CD4-positive, alpha-beta T cell treated with Interferon gamma for 1 hour (primary cell): ENCODE data around the gene HOXB13.
"Not testable (repeated sequence)": the region's sequence is repeated elsewhere in the genome, so short reads cannot be mapped to it uniquely, and the experiment has no call there.

Experiments used
- DNase-seq: peaks from one replicate; pipeline ENCODE4 v3.0.0-alpha.2; 2020

Gene HOXB13

DNA sequence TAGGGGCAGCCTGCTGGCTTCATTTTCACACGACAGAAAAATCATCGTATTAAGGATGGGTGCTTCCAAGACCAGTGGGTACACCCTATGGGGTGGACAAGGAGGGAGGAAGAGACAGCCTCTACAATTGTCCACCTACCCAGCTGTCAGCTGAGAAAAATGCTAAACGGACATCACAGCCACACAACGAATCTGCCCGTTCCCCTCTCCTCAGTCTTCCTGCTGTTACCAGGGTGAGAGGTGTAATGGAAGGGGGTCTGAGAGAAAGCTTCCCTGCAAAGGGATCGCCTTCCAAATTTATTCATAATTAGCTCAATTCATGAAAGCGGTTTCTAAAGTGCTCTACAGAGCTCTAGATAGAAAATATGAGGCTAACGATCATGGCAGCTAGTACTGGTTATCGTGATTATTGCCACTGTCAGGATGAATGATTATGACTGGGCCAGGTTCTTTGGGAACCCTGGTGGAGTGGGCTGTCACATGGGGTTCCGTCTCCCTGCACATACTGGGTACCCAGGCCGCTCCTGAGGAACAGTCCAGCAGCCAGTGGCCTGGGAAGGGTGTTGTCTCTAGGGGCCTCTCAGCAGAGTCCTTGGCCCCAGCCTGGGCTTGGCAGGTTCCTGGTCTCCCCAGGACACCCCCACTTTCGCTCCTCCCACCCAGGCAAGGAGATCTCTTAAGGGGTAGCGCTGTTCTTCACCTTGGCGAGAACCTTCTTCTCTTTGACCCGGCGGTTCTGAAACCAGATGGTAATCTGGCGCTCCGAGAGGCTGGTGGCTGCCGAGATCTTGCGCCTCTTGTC lies 2.2 kb downstream of the HOXB13 start:
- DNase-seq: no peak

DNA sequence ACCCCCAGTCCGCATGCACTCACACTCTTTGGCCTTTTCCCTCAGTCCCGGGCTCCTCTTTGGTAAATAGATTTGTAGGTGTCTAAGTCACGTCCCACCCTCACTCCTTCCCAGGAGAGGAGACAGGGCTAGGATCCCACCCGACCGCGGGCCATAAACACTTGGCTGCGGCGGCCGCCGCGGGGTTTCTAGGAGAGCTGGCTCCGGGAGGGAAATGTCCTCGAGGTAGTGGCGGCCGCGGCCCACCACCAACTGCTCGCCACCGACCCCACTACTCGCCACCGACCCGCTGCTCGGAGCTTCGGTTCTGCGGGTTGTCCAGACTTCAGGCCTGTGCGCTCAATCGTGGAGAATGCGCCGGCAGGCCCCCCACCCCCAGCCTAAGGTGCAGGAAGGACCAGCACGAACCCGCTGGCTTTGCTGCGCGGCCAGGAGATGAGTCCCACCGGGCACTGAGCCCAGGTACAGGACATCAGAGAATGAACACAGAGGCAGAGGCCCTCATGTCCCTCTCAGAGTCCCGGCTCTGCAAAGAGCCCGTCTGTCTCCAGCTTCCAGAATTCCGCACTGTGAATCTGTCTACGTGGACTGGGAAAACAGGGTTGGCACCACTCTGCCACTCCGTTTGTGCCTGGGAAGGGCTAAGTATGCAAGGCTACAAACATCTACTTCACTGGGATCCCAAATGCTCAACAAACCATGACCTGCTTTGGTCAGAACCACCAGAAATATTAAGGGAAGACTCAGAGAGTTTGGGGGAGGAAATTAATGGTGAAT lies 3.1 kb downstream of the HOXB13 start:
- DNase-seq: no peak

DNA sequence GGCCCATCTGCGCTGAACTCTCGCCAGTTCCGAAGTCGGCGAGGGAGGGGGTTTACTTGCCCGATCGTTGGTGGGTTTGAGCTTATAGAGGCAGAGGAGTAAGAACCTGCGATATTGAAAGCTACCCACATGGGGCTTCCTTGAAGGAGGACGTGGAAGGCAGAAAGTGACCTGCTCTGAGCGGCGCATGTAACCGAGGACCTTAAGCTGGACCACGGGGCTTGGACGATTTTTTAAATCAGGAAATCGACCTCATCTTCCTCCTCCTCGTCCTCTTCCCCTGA lies 3.6 kb downstream of the HOXB13 start:
- DNase-seq: no peak

DNA sequence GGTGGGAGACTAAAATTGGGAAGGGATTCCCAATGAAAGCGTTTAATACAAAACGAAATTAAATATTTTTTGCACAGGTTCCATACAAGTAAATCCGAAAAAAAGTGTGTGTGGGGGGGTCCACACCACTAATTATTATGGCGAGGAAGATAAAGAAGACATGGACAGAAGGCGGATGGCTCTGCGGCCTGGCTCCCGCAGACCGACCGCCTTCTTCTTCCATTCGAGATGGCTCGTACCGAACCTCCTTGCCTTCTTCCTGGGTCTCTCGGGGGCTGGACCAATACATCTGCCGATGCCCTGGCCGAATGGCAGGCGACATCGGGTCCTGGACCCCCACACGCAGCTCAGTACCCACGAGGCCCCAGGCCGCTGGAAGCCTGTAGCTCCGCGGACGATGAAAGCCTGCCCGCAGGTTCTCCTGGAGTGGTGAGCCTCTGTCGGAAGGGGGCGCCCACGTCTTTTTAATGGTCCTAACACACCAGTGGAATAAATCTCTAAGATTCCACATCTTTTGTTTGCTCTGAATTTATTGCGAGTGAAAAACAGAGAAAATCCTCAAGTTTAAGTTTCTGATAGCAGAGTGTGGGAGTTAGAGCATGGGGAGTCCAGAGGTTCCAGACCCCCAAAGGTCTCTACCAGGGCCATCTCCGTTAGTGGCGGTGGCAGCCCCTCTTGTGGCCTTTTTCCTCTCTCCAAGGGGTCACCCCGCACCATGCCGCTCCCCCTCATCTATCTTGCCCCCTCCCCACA lies 4.1 kb downstream of the HOXB13 start:
- peak; percentile 65 for DNase-seq

DNA sequence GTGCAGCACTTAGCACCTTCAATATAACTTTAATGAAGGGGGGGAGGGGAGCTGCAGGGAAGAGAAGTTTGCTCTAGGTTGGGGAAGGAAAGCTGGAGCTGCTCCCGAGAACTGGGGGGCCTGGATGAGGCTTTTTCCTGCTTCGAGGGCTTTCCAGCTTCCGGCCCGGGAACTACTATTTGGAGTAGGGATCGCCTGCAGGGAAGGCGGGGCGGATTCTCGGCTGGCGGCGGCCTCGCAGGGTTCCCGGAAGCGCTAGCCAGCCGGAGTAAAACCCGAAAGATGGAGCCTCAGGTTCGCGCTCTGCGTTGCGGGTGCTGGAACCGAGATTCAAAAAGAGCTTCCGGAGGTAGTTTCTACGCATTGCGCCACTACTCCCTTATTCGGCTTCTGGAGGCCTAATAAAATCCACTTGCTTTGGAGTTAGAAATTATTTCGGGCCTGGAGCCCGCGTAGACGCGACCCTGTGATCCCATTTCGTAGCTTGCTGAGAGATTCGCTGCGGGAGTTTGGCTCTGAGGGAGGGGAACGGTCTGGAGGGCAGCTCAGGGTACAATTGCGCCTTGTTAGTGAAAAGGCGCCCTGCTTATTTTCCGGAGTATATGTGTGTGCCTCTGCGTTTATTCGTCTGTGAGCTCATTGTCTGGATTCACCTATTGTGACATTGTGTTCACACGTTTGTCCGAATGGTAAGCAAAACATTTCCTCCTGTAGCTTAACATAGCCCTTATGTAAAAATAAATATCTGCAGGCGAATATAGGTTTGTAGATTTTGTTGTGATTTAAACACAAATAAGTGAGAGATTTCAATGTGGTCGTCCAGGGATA lies 4.9 kb downstream of the HOXB13 start:
- DNase-seq: no peak

DNA sequence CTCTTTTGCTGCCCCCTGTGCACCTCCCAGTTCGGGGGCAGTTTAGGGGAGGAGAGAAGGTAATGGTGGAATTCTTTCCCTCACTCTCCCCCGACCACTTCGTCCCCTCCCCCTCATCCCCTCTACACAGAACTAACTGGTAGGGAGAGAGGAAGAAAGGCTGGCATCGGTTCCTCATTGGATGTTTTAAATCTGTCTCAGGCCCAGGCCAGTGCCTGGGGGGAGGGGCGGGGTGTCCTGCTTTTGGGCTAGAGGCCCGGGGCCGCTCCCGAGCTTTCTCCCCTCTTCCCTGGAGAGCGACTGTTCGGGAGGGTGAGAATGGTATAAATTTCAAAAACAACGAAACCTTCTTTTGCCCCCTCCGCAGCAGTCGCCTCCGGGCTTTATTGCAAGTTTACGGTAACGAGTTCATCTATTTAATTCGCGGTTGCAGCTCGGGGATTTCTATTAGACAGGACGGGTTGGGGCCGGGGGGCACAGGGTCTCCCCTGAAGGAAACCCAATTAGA lies 5.6 kb downstream of the HOXB13 start, which contains the start of gene PRAC2:
Gene PRAC2 (plus strand): TSS at position 271 of the 508 bp plus-strand sequence. CDS start 1,226 bp downstream, outside the sequence.
- DNase-seq: no peak

DNA sequence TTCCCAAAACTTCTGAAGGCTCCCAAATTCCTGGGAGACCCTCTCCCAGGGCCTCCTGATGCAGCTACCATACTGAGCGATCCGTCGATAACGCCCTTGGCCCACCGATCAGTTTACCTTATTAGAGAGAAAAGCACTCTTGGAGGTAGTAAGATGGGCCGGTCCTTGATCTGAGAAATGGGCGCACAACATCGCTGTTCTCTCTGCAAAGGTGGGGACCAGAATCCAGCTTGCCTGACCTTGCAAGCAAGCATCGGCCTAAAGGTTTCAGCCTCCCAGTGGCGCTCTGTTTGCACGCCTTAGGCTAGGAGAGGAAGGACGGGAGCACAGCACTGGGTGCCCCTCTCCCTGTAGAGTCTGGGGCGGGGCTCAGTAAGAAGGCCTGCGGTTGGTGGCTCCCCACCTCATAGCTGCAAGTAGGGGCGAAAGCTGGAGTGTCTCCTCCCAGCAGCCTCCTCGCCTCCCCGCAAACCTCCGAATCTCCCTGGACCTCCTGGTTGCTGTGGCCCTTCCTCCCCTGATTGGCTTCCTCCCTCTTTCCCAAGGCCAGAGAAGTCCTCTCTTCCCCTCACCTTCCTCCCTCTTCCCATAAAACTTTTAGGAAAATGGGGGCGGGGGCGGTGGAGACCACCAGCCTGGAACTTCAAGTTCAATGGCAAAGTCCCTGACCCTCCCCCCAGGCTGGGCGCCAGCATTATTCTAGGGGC lies 6.2 kb downstream of the HOXB13 start, which contains the start of gene PRAC1:
Gene PRAC1 (minus strand): TSS at position 318 of the 707 bp plus-strand sequence. CDS start 126 bp downstream, at position 192.
- DNase-seq: no peak

DNA sequence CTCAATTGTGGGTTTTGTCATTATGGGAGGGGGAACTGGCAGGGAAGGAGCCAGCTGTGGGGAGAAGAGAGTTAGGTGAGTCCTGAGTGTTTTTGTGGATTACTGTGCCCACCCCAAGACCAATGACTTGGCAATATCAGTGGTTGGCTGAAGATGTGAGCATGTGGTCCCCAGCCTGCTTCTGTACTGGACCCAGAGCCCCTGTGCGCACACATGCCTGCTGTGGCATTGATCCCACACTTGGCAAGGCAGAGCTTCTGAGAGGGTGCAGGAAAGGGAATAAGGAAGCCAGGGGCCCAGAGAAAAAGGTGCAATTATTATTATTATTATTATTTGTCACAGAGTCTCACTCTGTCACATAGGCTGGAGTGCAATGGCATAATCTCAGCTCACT lies 7.5 kb downstream of the HOXB13 start:
- no peak for DNase-seq

DNA sequence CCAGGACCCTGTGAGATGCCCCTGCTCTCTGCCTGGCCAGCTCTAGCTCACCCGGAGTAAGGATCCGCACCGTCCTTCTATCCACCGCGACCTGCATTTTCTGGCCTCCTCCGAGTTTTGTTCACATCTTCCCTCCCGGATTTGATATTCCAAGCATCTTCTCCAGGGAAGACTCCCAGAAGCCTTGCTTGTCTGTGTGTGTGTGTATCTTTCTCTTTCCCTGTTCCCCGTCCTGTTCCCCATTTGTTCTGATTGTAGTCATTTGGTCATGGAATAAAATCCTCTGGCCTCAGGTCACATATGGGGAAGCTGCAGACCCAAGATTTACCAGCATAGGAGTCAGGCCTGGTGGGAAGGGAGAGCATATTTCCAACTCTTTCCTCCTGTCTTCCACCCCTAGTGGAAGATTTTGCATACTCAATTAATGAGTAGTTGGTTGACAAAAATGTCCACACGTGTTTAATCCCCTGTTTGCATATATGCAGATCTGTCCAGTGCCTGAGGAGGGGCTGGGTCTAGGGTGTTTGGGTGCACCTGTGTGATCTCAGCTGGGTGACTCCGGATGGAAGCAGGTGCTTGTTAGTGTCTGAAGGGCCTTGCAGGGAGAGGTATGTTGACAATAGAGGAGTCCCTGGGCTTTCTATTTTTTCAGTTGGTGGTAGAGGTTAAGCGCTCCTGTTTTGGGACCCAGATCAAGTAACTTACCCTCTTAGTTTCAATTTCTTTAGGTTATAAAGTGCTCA lies 8.1 kb downstream of the HOXB13 start:
- DNase-seq: no peak

DNA sequence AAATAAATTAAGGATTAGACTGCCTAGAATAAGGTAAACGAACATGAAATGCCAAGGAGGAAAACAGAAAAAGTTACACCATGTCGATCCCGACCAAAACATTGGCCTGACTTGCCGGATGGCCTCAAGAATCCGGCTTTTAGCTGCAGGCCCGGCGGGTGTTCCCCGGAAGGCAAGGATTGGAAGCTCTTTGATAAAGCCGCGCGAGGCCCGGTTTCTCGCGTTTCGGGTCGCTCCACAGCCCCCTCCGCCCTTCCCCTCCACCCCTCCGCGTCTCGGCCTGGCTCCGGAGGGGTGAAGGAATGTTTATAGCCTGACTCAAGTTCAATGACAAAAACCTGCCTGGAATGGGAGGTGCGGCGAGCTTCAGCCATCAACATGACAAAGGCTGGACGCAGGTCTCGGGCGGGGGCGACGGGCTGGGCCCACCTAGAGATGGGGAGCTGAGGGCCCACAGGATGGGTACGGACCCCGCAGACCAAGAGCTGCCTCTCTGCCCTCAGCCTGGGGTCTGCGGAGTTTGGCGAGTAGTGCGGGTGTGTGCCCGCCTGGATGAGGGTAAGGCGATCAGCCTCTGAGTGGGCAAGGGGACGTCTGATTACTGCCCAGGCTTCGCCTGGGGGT lies 8.8 kb downstream of the HOXB13 start:
- no peak for DNase-seq

DNA sequence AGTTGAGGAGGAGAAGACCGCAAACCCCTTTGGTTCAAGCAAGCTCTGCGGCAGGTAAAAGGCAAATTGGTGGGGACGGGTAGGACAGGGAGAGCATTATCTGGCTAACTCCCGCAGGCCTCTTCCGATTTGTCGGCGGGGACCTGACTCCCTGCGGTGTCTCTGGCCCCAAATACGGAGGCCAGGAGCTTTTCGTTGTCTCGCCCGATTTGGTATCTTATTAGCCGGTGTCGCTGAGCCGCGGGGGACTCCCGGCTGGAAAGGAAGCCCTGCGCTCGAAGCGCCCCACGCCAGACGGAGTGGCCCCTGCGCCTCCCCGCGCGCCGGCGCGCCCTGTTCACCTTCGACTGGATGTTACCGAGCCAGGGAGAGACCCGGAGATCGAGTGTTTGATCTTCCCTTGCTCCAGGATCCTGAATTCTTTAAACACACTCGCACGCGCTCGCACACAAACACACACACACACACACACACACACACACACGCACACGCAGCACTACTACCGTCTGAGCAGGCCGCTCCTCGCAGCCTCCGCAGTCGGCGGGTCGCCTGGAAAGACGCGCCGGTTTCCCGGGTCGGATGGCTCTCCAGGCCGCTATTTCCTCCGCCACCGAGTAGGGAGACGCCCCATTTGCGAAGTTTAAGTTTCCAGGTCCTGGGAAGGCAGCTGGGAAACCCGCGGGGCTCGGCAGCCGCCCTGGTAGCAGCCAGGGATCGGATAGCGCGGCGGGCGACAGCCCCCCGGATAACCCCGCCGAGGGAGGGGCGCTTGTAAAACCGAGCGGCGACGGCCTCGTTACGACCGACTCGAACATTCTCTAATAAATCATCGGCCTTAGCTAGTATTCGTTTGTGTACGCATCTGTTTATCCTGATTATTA lies 9.5 kb downstream of the HOXB13 start:
- no peak for DNase-seq

DNA sequence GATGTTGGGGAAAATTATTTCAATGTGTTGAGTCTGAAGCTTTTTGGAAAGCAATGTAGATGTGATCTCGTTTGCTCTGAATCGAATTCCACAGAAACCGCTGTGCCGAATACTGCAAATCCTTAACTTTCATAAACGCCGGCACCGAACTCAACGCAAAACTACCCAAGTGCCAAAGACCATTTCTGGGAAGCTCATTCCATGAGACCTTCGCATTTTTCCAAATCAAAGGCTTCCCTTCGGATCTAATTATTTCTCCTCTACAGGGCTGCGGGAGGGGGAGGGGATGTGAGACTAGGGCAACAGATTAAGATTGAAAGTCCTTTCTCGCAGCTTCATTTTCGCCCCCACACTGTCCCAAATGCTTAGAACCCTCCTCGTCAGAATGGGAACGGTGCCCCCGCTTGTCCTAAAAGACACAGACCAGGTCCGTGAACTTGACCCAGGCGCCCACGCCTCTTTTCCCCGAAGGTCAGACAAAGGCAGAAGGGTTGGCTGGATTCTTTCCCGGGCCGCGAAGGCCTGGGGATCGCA lies 10.3 kb downstream of the HOXB13 start:
- DNase-seq: no peak

DNA sequence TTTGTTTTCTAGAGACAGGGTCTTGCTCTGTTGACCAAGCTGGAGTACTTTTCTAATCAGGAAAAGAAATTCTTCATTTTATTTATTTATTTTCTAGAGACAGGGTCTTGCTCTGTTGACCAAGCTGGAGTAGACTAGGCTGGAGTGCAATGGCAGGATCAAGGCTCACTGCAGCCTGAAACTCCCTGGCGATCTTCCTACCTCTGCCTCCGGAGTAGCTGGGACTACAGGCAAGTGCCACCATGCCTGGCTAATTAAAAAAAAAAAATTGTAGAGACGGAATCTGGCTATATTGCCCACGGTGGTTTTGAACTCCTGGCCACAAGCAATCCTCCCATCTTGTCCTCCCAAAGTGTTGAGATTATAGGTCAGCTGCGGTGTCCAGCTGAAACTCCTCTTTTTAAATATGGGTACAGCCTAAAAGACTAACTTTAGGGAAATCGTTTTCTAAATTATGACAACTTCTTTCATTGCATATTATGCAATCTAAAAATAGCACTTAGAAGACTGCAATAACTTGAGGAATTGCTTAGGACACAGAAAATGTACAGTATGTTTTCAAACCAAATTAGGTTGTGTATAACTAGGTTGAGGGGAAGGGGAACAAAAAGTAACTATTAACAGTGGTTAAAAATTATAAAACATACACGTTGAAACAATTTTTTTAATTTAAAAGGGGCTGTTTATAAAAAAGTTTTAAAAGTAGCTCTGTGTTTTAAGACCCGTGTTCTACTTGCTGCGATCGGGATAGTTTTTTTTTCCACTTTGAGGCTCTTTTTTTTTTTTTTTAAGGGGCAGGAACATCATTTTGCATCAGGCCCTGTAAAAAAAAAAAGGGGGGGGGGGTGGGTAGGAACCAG lies 11.0 kb downstream of the HOXB13 start:
- DNase-seq: no peak

DNA sequence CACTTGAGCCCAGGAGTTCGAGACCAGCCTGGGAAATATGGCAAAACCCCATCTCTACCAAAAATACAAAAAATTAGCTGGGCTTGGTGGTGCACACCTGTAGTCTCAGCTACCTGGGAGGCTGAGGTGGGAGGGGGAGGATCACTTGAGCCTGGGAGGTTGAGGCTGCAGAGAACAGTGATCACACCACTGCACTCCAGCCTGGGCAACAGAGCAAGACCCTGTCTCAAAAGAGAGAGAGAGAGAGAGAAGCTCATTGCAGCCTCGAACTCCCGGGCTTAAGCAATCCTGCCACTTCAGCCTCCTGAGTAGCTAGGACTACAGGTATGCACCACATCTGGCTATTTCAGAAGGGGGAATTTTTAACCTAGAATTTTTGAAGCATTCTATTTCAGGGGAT lies 12.0 kb downstream of the HOXB13 start:
- not testable (repeated sequence) for DNase-seq

DNA sequence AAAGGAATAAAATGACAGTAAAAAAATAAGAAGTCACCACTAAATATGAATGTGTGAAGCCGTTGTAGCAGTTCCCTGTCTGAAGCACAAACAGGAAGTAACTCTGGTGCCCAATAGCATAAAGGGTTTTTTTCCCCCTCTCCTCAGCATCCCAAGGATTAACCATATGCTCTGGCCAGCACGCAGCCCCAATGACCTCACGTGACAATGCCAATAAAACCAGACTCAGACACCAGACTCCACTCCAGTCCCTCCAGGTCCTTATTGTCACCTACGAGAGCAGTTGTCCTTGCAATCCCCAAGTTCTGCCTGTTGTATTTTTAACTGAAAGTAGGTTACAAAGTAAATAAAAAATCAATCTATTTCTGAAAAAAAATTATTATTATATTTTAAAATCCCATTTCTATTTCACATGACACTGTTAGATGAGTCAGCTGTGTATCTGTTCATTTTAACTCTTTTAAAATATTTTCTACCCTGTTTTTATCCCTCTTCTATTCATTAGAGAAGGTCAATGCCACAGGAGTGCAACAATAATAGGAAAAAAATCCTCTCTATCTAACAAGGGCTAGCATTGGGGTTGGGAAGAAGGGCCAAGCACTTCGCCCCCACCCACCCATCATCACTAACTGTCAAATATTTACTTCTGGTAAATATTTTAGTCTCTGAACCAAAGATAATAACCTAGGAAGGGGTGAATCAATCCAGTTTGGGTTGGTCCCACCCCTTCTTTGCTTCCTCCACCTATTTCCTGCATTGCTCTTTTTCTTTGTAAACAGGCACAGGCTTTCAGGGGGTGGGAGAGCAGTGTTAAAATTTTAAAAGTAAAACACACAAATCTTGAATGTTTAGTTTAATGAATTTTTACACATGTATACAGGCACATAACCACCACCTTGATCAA lies 12.8 kb downstream of the HOXB13 start:
- DNase-seq: no peak

DNA sequence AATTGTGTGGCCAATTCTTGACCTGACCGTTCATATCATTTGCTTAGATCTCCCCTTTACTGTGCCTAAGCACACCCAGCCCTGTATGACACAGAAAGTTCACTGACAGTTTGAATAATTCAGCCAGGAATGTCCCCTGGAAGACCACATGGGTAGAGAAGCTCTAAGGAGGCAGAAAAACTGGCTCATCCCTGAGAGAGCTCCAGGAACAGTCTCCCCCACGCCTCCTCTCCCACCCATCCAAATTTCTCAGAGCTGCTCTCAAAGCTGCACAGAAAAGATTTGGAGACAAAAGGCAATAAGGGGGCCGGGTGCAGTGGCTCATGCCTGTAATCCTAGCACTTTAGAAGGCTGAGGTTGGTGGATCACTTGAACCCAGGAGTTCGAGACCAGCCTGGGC lies 17.4 kb downstream of the HOXB13 start:
- DNase-seq: no peak
